HCT116 (cell line): ENCODE measurements around the gene EIF4G3. TPM values are rescaled to one million over a fixed set of nuclear protein-coding genes. Genes with fewer than 3 reads are reported as not detected.

ENCODE experiments used
- ATAC-seq: fragments of 200-7000 bp; cut with Tn5 transposase; 2 replicates; pipeline ENCODE4 v1.9.1; 2020; ENCODE audit warnings: mild to moderate bottlenecking, moderate library complexity
- BruUV-seq: library from RNA; stranded (reverse); fragments of 400-500 nt; replicated peaks from 2 replicates; lab custom pipeline; 2021; lab: Mats Ljungman, UMichigan
- CTCF ChIA-PET: fragments of 300-600 bp; sonication (Branson Sonifier 250); formaldehyde crosslinking; loops from one replicate; lab custom pipeline; 2021; ENCODE audit warnings: antibody characterized with exemption; lab: Charles Lee
- POLR2A ChIA-PET: fragments of 300-600, 350-600 bp; sonication (Branson Sonifier 250); formaldehyde crosslinking; loops from one replicate; lab custom pipeline; 2021; ENCODE audit warnings: antibody characterized with exemption; lab: Charles Lee
- RAD21 ChIA-PET, 2 experiments: fragments of 300-600 bp; sonication (Branson Sonifier 250); formaldehyde crosslinking; loops; one replicate each; lab custom pipeline; 2023; ENCODE audit warnings: low total read pairs in 2 of 2; ENCODE audit not compliant: uncharacterized antibody in 2 of 2, unreplicated experiment in 2 of 2, low non-redundant PET in 1 of 2; lab: Charles Lee
- DNase-seq: peaks from one replicate; pipeline ENCODE4 v3.0.0-alpha.2; 2010; ENCODE audit warnings: low read depth, low spot score
- H2AFZ ChIP-seq: fragments of 200-600 bp; shearing (Covaris generic), sonication (generic); 2 replicates; pipeline ENCODE4 v1.6.1; 2017; ENCODE audit warnings: low read depth, mixed run types, mixed read lengths, antibody characterized with exemption, low read length; ENCODE audit not compliant: poor library complexity, severe bottlenecking
- H3K27ac ChIP-seq: 2 replicates; pipeline ENCODE4 v1.5.1; 2012; ENCODE audit warnings: low read depth, low read length
- H3K27me3 ChIP-seq: fragments of 200-600 bp; sonication (generic); 2 replicates; pipeline ENCODE4 v1.6.1; 2016; ENCODE audit warnings: mixed run types, low read length, mixed read lengths; ENCODE audit not compliant: insufficient read depth
- H3K36me3 ChIP-seq, 2 experiments: fragments of 200-500 bp in 1 of 2; fragments of 200-600 bp in 1 of 2; sonication (Bioruptor generic) in 1 of 2; sonication (generic) in 1 of 2; 2 replicates each; pipeline versions ENCODE4 v1.5.1 to v1.6.1; 2014 to 2016; ENCODE audit warnings: low read length in 2 of 2, inconsistent platforms in 1 of 2, mixed read lengths in 1 of 2, mixed run types in 1 of 2; ENCODE audit not compliant: insufficient read depth in 2 of 2, control insufficient read depth in 1 of 2
- H3K4me1 ChIP-seq, 2 experiments: fragments of 200-600 bp in 1 of 2; sonication (generic) in 1 of 2; 2 replicates each; pipeline versions ENCODE4 v1.5.1 to v1.6.1; 2012 to 2017; ENCODE audit warnings: low read length in 2 of 2, inconsistent platforms in 1 of 2, mild to moderate bottlenecking in 1 of 2, mixed read lengths in 1 of 2, mixed run types in 1 of 2, moderate library complexity in 1 of 2; ENCODE audit not compliant: insufficient read depth in 2 of 2, control insufficient read depth in 1 of 2
- H3K4me2 ChIP-seq: fragments of 200-600 bp; sonication (generic); 2 replicates; pipeline ENCODE4 v1.6.1; 2017; ENCODE audit warnings: mixed run types, low read length, mixed read lengths
- H3K4me3 ChIP-seq, 2 experiments: fragments of 200-600 bp in 1 of 2; sonication (generic) in 1 of 2; replicated peaks in 1 of 2; 2 replicates each; pipeline ENCODE4 v1.5.1; 2011 to 2016; ENCODE audit warnings: low read length in 2 of 2, control low read depth in 1 of 2, low read depth in 1 of 2, mild to moderate bottlenecking in 1 of 2, mixed read lengths in 1 of 2, mixed run types in 1 of 2
- H3K79me2 ChIP-seq: fragments of 200-600 bp; sonication (generic); 2 replicates; pipeline ENCODE4 v1.6.1; 2017; ENCODE audit warnings: mild to moderate bottlenecking, mixed run types, low read length, moderate library complexity, mixed read lengths; ENCODE audit not compliant: insufficient read depth
- H3K9ac ChIP-seq: fragments of 200-600 bp; sonication (generic); 2 replicates; pipeline ENCODE4 v1.6.1; 2016; ENCODE audit warnings: low read length, mixed read lengths
- H3K9me2 ChIP-seq: fragments of 200-600 bp; sonication (generic), shearing (Covaris generic); 2 replicates; pipeline ENCODE4 v1.6.1; 2017; ENCODE audit warnings: mixed run types, mild to moderate bottlenecking, moderate library complexity; ENCODE audit not compliant: insufficient read depth
- H3K9me3 ChIP-seq, 2 experiments: fragments of 200-500 bp in 1 of 2; fragments of 200-600 bp in 1 of 2; sonication (Bioruptor generic) in 1 of 2; sonication (generic) in 1 of 2; 2 replicates each; pipeline ENCODE4 v1.6.1; 2014 to 2017; ENCODE audit warnings: low read length in 2 of 2, mixed read lengths in 2 of 2, inconsistent platforms in 1 of 2, low read depth in 1 of 2, mild to moderate bottlenecking in 1 of 2, mixed run types in 1 of 2, moderate library complexity in 1 of 2; ENCODE audit not compliant: control insufficient read depth in 1 of 2, insufficient read depth in 1 of 2
- H4K20me1 ChIP-seq: fragments of 200-600 bp; sonication (generic), shearing (Covaris generic); 2 replicates; pipeline ENCODE4 v1.6.1; 2017; ENCODE audit warnings: mixed run types, mild to moderate bottlenecking, moderate library complexity; ENCODE audit not compliant: insufficient read depth
- ATF3 ChIP-seq: IDR thresholded peaks from 2 replicates; pipeline ENCODE4 v1.6.1; 2012
- CEBPB ChIP-seq: IDR thresholded peaks from 2 replicates; pipeline ENCODE4 v1.6.1; 2012; ENCODE audit warnings: low read depth
- EGR1 ChIP-seq: IDR thresholded peaks from 2 replicates; pipeline ENCODE4 v1.6.1; 2012; ENCODE audit warnings: low read depth
- ELF1 ChIP-seq: IDR thresholded peaks from 2 replicates; pipeline ENCODE4 v1.6.1; 2012; ENCODE audit warnings: low read depth, borderline replicate concordance
- EZH2 ChIP-seq: fragments of 200-600 bp; sonication (generic); IDR thresholded peaks from 2 replicates; pipeline ENCODE4 v1.6.1; 2017; ENCODE audit warnings: antibody characterized with exemption, mixed run types
- EZH2phosphoT487 ChIP-seq: fragments of 200-600 bp; IDR thresholded peaks from 2 replicates; pipeline ENCODE4 v1.6.1; 2018; ENCODE audit warnings: antibody characterized with exemption, borderline replicate concordance
- FOSL1 ChIP-seq: IDR thresholded peaks from 2 replicates; pipeline ENCODE4 v1.6.1; 2012; ENCODE audit warnings: low read depth
- MAX ChIP-seq: IDR thresholded peaks from 2 replicates; pipeline ENCODE4 v1.6.1; 2012
- POLR2A ChIP-seq: IDR thresholded peaks from 2 replicates; pipeline ENCODE4 v1.7.0; 2011; ENCODE audit warnings: borderline replicate concordance; ENCODE audit not compliant: insufficient read depth, insufficient read length; ENCODE audit errors: extremely low read depth
- POLR2AphosphoS5 ChIP-seq: IDR thresholded peaks from 2 replicates; pipeline ENCODE4 v1.6.1; 2011; ENCODE audit warnings: mild to moderate bottlenecking, low read depth, low read length, moderate library complexity
- RAD21 ChIP-seq: IDR thresholded peaks from 2 replicates; pipeline ENCODE4 v1.6.1; 2012; ENCODE audit warnings: low read depth, mild to moderate bottlenecking
- SIN3A ChIP-seq: IDR thresholded peaks from 2 replicates; pipeline ENCODE4 v1.6.1; 2012; ENCODE audit warnings: low read depth
- SRF ChIP-seq: IDR thresholded peaks from 2 replicates; pipeline ENCODE4 v1.6.1; 2012; ENCODE audit warnings: low read depth
- TCF7L2 ChIP-seq: IDR thresholded peaks from 2 replicates; pipeline ENCODE4 v1.7.0; 2011; ENCODE audit warnings: borderline replicate concordance, inconsistent platforms; ENCODE audit not compliant: insufficient read depth, insufficient read length; ENCODE audit errors: extremely low read depth
- ZBTB33 ChIP-seq: IDR thresholded peaks from 2 replicates; pipeline ENCODE4 v1.6.1; 2011; ENCODE audit warnings: mild to moderate bottlenecking, low read length, moderate library complexity; ENCODE audit not compliant: insufficient replicate concordance; ENCODE audit errors: extremely low read depth
- ZFX ChIP-seq: fragments of 450-650 bp; IDR thresholded peaks from 2 replicates; pipeline ENCODE4 v1.6.1; 2017
- intact Hi-C: fragments of 100-400 bp; cut with micrococcal nuclease; formaldehyde crosslinking; loops from 2 replicates; pipeline ENCODE4 v1.10.0; 2022
- total RNA-seq: library from RNA; stranded (reverse); gene quantifications from one replicate; pipeline ENCODE4 v1.2.1, GENCODE V29; 2021; ENCODE audit not compliant: unreplicated experiment

The EIF4G3 gene
- total RNA-seq, 1 experiment from 2014 or later: 40.1 TPM

GRCh38 chr1:21050031-21050430, 126.7 kb downstream of the EIF4G3 start:
- Histone ChIP-seq H3K4me2 (no peak overlapping the region), H3K79me2 (0 out of 2 replicates have a peak, but pooled peaks cover 2% of the 10 kb centered on the region), H3K9me3 (no peaks in the 10 kb centered on the region), H2AFZ (no peak overlapping the region), H4K20me1 (no peaks in the 10 kb centered on the region), H3K4me3 (no peak overlapping the region), H3K9me2 (peaks cover 3% of the 10 kb centered on the region; the same call in 1 of the 2 replicates), H3K4me1 (no peaks in the 10 kb centered on the region), H3K27ac (no peak overlapping the region), H3K27me3 (no peaks in the 10 kb centered on the region), H3K9ac (no peak overlapping the region), H3K36me3 (no peaks in the 10 kb centered on the region)
- no peak for TF ChIP-seq SIN3A
- TF ChIP-seq FOSL1: no peak
- no peak for TF ChIP-seq POLR2A
- no peak for TF ChIP-seq SRF
- no peak for TF ChIP-seq ZFX
- TF ChIP-seq CEBPB: no peak
- TF ChIP-seq EGR1: no peak
- TF ChIP-seq EZH2: no peak
- no peak for TF ChIP-seq MAX
- TF ChIP-seq ELF1: no peak
- TF ChIP-seq EZH2phosphoT487: no peak
- no peak for TF ChIP-seq ZBTB33
- no peak for TF ChIP-seq ATF3
- TF ChIP-seq RAD21: no peak
- no peak for TF ChIP-seq TCF7L2
- TF ChIP-seq POLR2AphosphoS5: no peak
- ATAC-seq (no peak), DNase-seq (no peak)
- POLR2A ChIA-PET: no interaction called here
- CTCF ChIA-PET: no interaction called here
- no TSS peak for BruUV-seq
- intact Hi-C loops: no loop called here
- RAD21 ChIA-PET: no interaction called here
